ENCODE data around the gene SLCO4A1. TPM values are rescaled to one million over a fixed set of nuclear protein-coding genes. Genes with fewer than 3 reads are reported as not detected.

SLCO4A1 gene
- total RNA-seq, 1 donor from 2014 or later, result 160 TPM

- H3K9me3 ChIP-seq, result no peaks in the 10 kb centered on the region
- TF ChIP-seq CTCF (IDR thresholded peaks at IDR 0.05), result no peak
- peaks cover 3 to 6% of the 10 kb centered on the region in 2 donors for H3K4me1 ChIP-seq
- peak; percentile 60 to 82 for DNase-seq (ENCODE audit: low spot score in 2 of 2)
- no peak overlapping the region for H3K4me3 ChIP-seq
- no peaks in the 10 kb centered on the region for H3K27me3 ChIP-seq
- intact Hi-C loops (cut with DNase I), result loop anchor here (1.0 to 5.0 kb wide), 2 partner anchors 66 to 118 kb away; no protein-coding TSS in a partner anchor
- no peaks in the 10 kb centered on the region for H3K36me3 ChIP-seq
- peak overlapping the region; percentile 58 to 68 for H3K27ac ChIP-seq
Measured at GRCh38 chr20:62617711-62618483, 24.4 kb upstream of the SLCO4A1 start.

DNA sequence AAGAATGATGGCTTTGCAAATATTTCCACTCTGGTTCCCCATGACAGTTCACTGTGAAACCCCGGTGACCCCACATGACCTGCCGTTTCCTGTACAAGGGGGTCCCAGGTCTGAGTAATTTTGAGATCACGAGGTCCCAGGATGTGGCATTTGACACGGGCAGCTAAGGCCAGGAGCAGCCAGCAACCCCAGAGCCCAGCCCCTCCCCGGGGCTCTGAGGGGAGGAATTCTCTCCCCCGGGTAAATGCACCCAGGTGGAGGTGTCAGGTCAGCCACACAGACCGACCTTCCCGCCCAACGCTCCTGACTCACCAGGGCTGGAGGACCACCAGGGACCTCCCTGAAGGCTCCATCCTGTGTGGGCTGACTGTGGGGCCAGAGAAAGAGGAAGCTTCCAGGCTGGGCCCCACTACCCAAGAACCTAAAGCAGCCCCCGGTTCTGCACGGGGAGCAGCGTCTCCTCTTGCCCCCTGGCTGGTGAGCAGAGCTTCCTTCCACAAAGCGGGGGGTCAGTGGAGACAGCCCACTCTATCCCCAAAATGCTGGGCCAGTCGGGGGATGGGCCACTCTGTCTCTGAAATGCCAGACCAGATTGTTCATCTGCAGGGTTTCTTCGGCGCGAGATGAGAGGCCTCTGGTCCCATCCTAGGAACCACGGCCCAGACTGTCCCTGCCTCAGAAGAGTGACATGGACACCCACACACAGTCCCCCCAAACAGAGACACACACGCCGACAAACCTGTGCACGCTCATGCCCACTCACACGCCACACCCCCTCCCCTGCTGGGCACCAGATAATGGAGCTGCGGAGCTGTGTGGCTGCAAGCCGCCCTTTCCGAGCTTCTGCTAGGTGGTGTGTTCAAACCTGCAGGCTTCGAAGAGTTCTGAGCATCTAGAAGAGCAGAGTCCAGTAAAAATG is 23.4 kb upstream of the SLCO4A1 start:
- Histone ChIP-seq H3K4me3 (no peak overlapping the region), H3K27ac (peak overlapping the region; percentile 46 to 58), H3K36me3 (no peaks in the 10 kb centered on the region), H3K9me3 (no peaks in the 10 kb centered on the region), H3K4me1 (peaks cover 7 to 16% of the 10 kb centered on the region in 2 donors), H3K27me3 (no peaks in the 10 kb centered on the region)
- TF ChIP-seq CTCF (IDR thresholded peaks at IDR 0.05), result no peak
- intact Hi-C loops (cut with DNase I), result loop anchor here (5.0 kb wide), 1 partner anchor 67 kb away; no protein-coding TSS in a partner anchor
- no peak for DNase-seq (ENCODE audit: low spot score in 2 of 2)

DNA sequence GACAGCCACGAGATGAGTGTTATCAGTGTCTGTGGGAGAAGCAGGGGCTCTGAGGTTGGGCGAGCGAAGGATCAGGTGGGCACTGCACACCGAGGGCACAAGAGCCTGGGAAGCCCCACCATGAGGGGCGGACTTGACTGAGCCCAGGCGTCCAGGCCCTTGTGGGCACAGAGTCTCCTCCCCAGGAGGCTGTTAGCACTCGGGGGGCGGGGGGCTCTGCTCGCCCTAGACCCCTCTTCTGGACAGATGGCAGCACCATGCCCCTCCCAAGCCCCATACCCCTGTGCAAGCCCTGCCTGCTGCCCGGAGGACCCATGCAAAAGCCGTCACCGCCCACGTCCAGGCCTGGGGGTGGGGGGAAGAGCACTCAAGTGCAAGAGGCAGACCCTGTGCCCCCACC is 21.7 kb upstream of the SLCO4A1 start:
- H3K27ac ChIP-seq, result no peak overlapping the region
- intact Hi-C loops (cut with DNase I), result no loop called here
- TF ChIP-seq CTCF (IDR thresholded peaks at IDR 0.05), result no peak

GRCh38 chr20:62621251-62622110 is 20.8 kb upstream of the SLCO4A1 start:
- H3K36me3 ChIP-seq, result no peaks in the 10 kb centered on the region
- no peak for DNase-seq (ENCODE audit: low spot score in 2 of 2)
- intact Hi-C loops (cut with DNase I), result no loop called here
- H3K27me3 ChIP-seq, result no peaks in the 10 kb centered on the region
- H3K27ac ChIP-seq, result peak overlapping the region in 1 of 2 donors; percentile 92
- H3K4me3 ChIP-seq, result no peak overlapping the region
- no peak for TF ChIP-seq CTCF (IDR thresholded peaks at IDR 0.05)
- peaks cover 7 to 16% of the 10 kb centered on the region in 2 donors for H3K4me1 ChIP-seq
- no peaks in the 10 kb centered on the region for H3K9me3 ChIP-seq

More for the DNA sequence above, 21.7 kb upstream of the SLCO4A1 start:
- H3K4me1 ChIP-seq, result peaks cover 7 to 16% of the 10 kb centered on the region in 2 donors
- no peaks in the 10 kb centered on the region for H3K9me3 ChIP-seq
- no peak for DNase-seq (ENCODE audit: low spot score in 2 of 2)
- H3K4me3 ChIP-seq, result no peak overlapping the region
- no peaks in the 10 kb centered on the region for H3K27me3 ChIP-seq
- no peaks in the 10 kb centered on the region for H3K36me3 ChIP-seq

All from ascending aorta (tissue), 2 donors.